NCI-H187 (cell line): Measurements from ENCODE around the gene UBE2QL1.

Source experiments
- DNase-seq, 2 experiments: peaks; one replicate each; lab custom pipeline; 2025; lab: John Stamatoyannopoulos, UW

Gene UBE2QL1

GRCh38 chr5:6478793-6479192 is 30.1 kb downstream of the UBE2QL1 start:
- DNase-seq: no peak

DNA sequence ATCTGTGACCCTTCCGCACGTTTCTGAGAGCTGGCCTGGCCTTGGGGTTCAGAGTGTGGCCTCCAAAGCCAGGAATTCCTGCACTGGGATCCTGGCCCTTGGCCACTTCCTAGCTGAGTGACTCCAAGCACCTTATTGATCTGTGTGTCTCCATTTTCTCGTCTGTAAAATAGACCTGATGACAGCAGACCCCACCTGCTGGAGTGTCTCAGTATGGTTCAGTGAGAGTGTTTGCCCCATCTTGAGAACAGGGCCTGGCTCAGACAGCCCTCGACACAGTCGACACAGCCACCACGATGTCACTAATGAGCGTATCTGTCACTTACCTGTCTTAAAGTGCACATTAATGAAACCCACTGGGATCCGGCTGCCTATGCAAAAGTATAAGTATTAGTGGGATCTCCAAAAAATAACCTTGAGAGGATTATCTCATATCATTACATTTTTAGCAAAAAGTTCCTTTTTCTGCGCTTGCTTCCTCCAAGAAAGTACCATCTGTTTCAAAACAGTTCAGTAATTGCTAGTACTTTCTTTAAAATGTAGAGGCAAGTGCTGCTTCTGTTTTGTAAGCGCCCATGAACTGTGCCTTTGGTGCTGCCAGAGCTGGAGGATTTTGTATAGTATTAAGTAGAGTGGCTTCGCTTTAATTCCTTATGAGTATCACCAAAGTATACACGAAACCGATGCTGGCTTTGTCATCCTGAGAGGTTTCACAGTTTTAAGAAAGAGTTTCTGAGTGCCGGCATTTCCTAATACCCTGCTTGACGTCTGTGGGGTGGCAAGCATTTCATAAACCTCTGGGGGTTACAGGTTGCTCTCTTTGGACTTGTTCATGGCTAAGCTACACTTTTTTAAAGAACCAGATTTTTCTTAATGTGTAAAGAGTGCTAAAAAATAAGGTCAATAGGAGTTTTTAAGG is 31.7 kb downstream of the UBE2QL1 start:
- no peak for DNase-seq

- DNase-seq: no peak
These were observed 34.1 kb downstream of the UBE2QL1 start for GRCh38 chr5:6482735-6483134.

DNA sequence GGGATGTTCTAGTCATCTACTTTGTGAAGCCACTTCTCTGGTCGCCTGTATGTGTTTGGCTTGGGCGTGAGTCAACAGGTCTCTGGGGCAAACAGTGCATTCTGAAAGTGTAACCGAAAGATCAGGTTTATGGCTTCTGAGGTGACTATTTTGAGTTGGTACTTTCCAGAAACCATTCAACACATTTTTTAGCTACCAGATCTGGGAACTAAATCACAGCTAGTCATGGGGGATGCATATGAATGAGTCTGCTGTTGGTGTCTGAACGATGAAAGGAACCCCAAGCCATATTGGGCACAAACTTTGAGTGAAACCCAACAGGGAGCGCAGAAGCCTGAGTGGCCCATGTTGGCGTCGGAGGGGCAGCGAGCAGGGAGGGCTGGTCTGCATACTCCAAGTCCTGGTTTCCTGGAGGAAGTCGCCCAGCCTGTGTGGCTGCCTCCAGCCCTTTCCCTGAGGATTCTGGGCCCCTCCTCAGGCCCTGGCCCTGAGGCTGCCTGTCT is 35.3 kb downstream of the UBE2QL1 start:
- DNase-seq: no peak

DNA sequence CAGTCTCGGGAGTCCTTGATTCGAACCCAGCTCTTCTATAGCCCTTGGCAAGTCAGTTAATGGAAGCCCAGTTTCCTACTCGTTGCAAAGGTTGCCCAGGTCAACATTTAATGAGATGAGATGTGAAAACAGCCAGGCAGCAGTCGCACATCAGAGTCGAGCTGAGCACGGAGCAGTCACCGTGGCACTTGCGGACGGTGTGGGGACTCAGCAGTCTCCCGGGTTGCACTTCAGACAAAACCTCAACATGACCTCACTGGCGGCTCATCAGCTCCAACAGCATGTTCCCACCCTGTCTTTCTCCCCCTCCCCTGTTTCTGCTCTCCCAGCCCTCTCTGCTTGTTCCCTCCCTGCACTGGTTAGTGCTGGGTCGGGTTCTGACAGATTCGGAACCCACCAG is 35.8 kb downstream of the UBE2QL1 start:
- no peak for DNase-seq

DNA sequence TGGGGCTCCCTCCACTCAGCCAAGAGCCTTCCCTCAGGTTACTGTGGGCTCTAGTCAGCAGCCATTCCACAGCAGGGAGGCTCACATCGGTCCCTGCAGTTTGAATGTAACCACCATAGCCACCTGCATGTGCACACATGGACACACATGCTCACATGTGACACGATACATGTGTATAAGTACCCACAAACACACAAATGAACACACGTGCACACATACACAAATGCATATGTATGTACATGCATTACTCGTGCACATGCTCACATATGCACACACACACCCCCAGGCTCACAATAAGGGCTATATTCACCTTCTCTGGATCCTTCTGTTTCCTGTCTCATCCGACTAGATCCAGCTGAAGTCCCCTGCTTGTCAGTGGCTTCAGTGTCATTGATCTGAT is 36.2 kb downstream of the UBE2QL1 start:
- no peak for DNase-seq

DNA sequence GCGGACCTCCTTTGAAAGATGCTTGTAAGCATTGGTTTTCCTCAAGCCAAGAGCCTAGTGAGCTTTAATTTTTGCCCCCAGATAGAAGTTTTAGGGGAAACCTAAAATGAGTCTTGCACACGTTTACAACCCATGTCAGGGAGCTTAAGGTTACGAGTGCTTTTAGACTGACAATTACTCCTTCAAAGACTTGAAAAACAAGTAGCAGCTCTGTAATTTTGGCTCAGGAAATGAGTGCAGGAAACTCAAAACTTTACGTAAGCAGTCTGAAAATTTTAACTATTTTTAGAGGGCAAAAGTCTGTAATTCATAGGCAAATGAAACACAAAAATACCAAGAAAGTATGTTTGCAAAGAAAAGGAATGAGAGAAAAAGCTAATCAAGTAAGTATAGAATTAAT is 36.8 kb downstream of the UBE2QL1 start:
- DNase-seq: no peak

DNA sequence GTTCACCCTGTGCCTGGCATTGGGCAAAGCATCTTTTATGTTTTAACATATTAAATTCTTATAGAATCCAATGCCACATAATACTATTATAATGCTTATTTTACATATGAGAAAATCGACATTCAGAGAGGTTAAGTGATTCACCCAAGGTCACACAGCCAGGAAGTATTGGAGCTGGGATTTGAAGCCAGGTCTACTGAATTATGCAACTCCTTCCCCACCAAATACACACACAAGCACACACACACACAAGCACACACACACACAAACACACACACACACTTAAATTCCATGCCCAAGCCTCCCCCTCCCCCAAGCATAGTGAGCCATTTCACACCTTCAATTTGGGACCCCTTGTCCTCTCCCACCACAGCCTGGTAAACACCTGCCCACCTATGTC is 37.4 kb downstream of the UBE2QL1 start:
- no peak for DNase-seq

GRCh38 chr5:6487081-6487480 is 38.4 kb downstream of the UBE2QL1 start:
- no peak for DNase-seq

GRCh38 chr5:6488021-6488420 is 39.4 kb downstream of the UBE2QL1 start:
- no peak for DNase-seq

- no peak for DNase-seq
These were observed 41.1 kb downstream of the UBE2QL1 start for GRCh38 chr5:6489643-6490185.

GRCh38 chr5:6490246-6490645 is 41.6 kb downstream of the UBE2QL1 start:
- DNase-seq: no peak

DNA sequence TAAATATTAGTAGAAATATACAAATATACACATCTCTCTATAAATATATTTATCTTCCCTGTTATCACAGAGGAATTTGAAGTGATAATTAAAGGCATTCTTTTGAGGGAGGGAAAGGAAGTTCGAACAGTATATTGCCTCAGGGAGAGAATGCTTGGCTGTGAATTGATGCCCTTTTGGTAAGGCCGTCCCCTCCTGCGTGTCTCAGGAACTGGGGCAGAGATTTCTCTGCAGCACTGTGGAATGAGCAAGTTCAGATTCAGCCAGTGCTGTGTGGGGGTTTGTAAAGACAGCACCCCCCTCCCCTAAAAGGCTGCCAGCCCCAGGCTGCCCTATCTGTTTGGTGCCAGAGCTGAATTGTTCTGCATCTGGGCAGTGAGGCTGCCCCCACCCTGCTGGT is 42.0 kb downstream of the UBE2QL1 start:
- no peak for DNase-seq

- DNase-seq: no peak
These were observed 42.7 kb downstream of the UBE2QL1 start for GRCh38 chr5:6491196-6491918.

DNA sequence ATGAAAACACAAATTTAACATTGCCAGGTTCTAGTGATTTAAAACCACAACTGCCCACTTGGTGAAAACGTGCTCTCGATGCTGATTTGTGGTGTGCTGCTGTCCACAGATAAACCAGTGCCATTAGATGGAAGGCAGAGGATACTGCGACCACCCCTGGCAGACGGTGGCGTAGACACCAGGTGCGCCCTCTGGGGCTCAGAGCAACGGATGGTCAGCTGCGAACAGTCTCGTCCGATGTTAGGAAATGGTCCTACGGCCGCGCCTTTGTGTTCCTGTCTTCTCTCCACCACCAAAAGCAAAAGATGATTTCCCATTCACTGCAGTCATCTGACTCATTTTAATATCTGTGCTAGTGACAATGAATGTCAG is 43.2 kb downstream of the UBE2QL1 start:
- DNase-seq: no peak

DNA sequence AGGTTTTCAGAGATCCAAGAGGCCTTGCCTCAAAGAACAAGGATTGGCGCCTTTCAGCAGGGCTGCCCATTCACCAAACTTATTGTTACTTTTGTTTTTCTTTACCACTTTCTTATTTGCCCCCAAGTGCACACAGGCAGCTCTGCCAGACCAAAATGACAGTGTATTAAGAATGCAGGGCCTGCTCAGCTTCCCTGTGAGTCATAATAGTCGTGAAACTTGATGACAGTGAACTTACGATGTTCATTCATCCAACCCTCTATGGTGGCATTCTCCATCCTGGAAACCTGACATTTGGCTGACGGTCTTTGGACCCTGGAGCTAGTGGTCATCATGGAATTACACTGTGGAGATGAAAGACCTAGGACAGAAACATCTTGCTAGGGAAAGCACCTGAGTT is 44.3 kb downstream of the UBE2QL1 start:
- DNase-seq: no peak

DNA sequence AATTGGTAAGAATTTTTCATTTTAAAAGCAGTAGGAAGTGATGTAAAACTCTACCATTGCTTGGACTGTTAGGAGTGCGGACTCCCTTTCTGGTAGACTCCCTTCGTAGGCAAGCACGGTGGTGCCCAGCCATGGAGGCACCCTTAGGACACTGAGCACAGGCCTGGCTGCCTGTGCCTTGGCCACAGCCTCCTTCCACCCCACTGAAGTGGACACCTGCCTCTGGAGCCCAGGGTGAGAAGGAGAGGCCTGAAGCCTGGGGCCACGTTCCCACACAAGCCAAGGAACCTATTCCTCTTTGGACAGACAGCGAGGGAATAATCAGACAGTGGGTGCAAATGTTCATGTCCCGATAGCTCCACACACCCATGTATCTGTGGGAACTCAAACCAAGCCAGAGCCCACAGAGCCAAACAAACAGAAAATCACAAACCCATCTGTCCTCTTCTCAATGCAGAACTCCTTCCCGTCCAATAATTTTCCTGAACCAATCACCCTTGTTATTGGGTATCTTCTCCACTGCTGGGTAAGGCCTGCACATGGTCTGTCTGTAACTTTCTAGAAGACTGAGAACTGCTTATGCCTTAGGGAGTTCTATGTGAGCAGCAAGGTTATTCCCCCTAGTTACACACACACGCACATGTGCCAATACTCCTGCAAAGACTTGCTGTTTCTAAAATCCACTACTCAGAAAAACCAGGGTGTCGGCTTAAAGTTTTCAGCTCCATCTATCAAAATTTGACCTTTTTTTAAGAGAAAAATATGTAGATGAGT is 45.2 kb downstream of the UBE2QL1 start:
- DNase-seq: no peak

- DNase-seq: no peak
These were observed 46.3 kb downstream of the UBE2QL1 start for GRCh38 chr5:6494939-6495338.

GRCh38 chr5:6495433-6496206 is 47.0 kb downstream of the UBE2QL1 start:
- DNase-seq: no peak

DNA sequence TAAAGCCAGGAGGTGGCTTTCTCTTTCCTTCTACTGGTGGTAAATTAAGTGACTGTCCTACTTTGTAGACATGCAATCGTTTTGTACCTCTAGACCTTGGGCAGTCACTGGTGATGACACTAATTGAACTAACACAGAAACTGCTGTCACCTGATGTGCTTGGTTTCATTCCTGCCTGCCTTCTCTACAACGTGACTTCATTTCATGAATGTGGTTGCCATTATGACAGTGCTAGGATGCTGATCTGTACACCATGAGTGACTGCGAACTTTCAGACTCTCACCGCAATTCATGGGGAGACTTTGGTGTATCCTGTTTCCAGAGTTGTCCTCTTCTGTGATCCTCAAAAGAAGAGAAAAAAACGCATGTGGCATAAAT is 47.5 kb downstream of the UBE2QL1 start:
- DNase-seq: no peak

GRCh38 chr5:6496636-6497035 is 48.0 kb downstream of the UBE2QL1 start:
- no peak for DNase-seq
